GM23338 (cell line): ENCODE data around the gene ADORA1.

Experiments used
- CREB1 ChIP-seq: fragments of 250-450 bp; sonication (Bioruptor Pico); IDR thresholded peaks from 2 replicates; pipeline ENCODE4 v1.5.0; 2020; ENCODE audit warnings: low read depth, mild to moderate bottlenecking, moderate library complexity
- CTCF ChIP-seq, 2 experiments: fragments of 200-600 bp in 1 of 2; sonication (generic) in 1 of 2; conservative IDR thresholded peaks; 2 replicates each; pipeline versions ENCODE4 v1.5.1 to v1.6.1; 2016 to 2017; ENCODE audit warnings: antibody characterized with exemption in 2 of 2, low read depth in 2 of 2, mild to moderate bottlenecking in 2 of 2, moderate library complexity in 1 of 2
- ETS1 ChIP-seq: IDR thresholded peaks from 2 replicates; pipeline ENCODE4 v1.6.1; 2016; ENCODE audit warnings: antibody characterized with exemption
- EZH2 ChIP-seq: fragments of 200-600 bp; sonication (generic); IDR thresholded peaks from one replicate; pipeline ENCODE4 v1.8.0; 2017; ENCODE audit warnings: antibody characterized with exemption, mild to moderate bottlenecking, low read depth; ENCODE audit not compliant: unreplicated experiment
- EZH2phosphoT487 ChIP-seq: fragments of 200-600 bp; sonication (generic); IDR thresholded peaks from one replicate; pipeline ENCODE4 v1.8.1; 2018; ENCODE audit warnings: antibody characterized with exemption; ENCODE audit not compliant: unreplicated experiment
- JUNB ChIP-seq: IDR thresholded peaks from one replicate; pipeline ENCODE4 v1.6.1; 2016; ENCODE audit warnings: antibody characterized with exemption; ENCODE audit not compliant: unreplicated experiment
- NANOG ChIP-seq: IDR thresholded peaks from 2 replicates; pipeline ENCODE4 v1.6.1; 2016; ENCODE audit warnings: antibody characterized with exemption, borderline replicate concordance
- POLR2AphosphoS5 ChIP-seq: IDR thresholded peaks from 2 replicates; pipeline ENCODE4 v1.6.1; 2016; ENCODE audit warnings: antibody characterized with exemption, low read depth
- REST ChIP-seq: IDR thresholded peaks from one replicate; pipeline ENCODE4 v1.6.1; 2018; ENCODE audit warnings: antibody characterized with exemption; ENCODE audit not compliant: unreplicated experiment
- STAT1 ChIP-seq: IDR thresholded peaks from one replicate; pipeline ENCODE4 v1.6.1; 2016; ENCODE audit warnings: antibody characterized with exemption; ENCODE audit not compliant: unreplicated experiment
- ZNF114 ChIP-seq: fragments of 250-450 bp; sonication (Bioruptor Pico); IDR thresholded peaks from 2 replicates; pipeline ENCODE4 v1.5.0; 2020; ENCODE audit warnings: mild to moderate bottlenecking, moderate library complexity
- ZNF331 ChIP-seq: fragments of 250-450 bp; sonication (Bioruptor Pico); IDR thresholded peaks from 2 replicates; pipeline ENCODE4 v1.5.0; 2020; ENCODE audit warnings: low read depth, mild to moderate bottlenecking, moderate library complexity
- ZNF462 ChIP-seq: fragments of 250-450 bp; sonication (Bioruptor Pico); IDR thresholded peaks from 2 replicates; pipeline ENCODE4 v1.5.0; 2020; ENCODE audit warnings: mild to moderate bottlenecking, moderate library complexity

- TF ChIP-seq POLR2AphosphoS5 (no peak), CTCF (conservative IDR thresholded peaks at IDR 0.05; ENCODE audit: low read depth in 2 of 2) (peak; percentile 74 to 92), CREB1 (CRISPR knock-in tag) (no peak; the same call in 1 of the 2 replicates), EZH2 (no peak), REST (no peak), STAT1 (no peak), ZNF114 (no peak), EZH2phosphoT487 (no peak), JUNB (no peak), ETS1 (no peak), NANOG (no peak), ZNF331 (CRISPR knock-in tag) (no peak), ZNF462 (no peak)
Measured at GRCh38 chr1:203216274-203217138, 89.0 kb downstream of the ADORA1 start.
